Hepatocyte (in vitro differentiated cells): ENCODE results near the gene SLC39A11.

Experiments
- EZH2phosphoT487 ChIP-seq: fragments of 200-600 bp; sonication (generic); IDR thresholded peaks from one replicate; pipeline ENCODE4 v1.6.1; 2018; ENCODE audit warnings: antibody characterized with exemption, mild to moderate bottlenecking, low read depth, moderate library complexity; ENCODE audit not compliant: unreplicated experiment, severe bottlenecking
- TF ChIP-seq, protein P1 (sequence below): fragments of 200-600 bp; sonication (generic); IDR thresholded peaks from 2 replicates; pipeline ENCODE4 v1.5.1; 2016; ENCODE audit warnings: antibody characterized with exemption, mild to moderate bottlenecking; ENCODE audit not compliant: poor library complexity

DNA sequence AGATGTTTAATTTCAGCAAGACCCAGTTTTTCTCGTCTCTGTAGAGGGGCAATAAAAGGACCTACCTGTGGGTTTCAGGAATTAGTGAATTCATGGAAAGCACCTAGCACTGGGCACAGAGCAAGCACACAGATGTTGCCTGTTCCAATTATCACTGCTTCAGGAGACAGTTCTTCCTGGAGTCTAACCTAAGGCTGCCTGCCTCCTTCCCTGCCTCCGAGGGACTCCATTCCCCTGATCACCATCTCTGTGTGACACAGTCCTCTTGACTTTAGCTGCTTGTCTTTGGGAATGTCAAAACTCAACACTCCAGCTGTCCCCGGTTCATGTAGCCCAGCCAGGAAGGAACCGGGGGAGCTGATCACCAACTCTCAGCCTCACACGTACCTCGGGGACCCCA lies 474.9 kb downstream of the SLC39A11 start:
- no peak for TF ChIP-seq EZH2phosphoT487
- TF ChIP-seq, protein P1, sequence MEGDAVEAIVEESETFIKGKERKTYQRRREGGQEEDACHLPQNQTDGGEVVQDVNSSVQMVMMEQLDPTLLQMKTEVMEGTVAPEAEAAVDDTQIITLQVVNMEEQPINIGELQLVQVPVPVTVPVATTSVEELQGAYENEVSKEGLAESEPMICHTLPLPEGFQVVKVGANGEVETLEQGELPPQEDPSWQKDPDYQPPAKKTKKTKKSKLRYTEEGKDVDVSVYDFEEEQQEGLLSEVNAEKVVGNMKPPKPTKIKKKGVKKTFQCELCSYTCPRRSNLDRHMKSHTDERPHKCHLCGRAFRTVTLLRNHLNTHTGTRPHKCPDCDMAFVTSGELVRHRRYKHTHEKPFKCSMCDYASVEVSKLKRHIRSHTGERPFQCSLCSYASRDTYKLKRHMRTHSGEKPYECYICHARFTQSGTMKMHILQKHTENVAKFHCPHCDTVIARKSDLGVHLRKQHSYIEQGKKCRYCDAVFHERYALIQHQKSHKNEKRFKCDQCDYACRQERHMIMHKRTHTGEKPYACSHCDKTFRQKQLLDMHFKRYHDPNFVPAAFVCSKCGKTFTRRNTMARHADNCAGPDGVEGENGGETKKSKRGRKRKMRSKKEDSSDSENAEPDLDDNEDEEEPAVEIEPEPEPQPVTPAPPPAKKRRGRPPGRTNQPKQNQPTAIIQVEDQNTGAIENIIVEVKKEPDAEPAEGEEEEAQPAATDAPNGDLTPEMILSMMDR: no peak
